K562 (cell line): ENCODE data around the gene LRRC1. TPM values are rescaled to one million over a fixed set of nuclear protein-coding genes. Genes with fewer than 3 reads are reported as not detected.

Source experiments
- ATAC-seq: fragments of 200-7000 bp; cut with Tn5 transposase; 3 replicates; pipeline ENCODE4 v1.9.1; 2020; ENCODE audit warnings: moderate library complexity
- BruUV-seq: library from RNA; stranded (reverse); fragments of 400-500 nt; replicated peaks from 2 replicates; lab custom pipeline; 2021; lab: Mats Ljungman, UMichigan
- CTCF ChIA-PET: fragments of 300-600 bp; formaldehyde crosslinking; extraction: SDS; loops from one replicate; lab custom pipeline; 2021; ENCODE audit warnings: low intra/inter-chr PET ratio; lab: Yijun Ruan, JAX
- POLR2A ChIA-PET: fragments of 300-600, 350-650 bp; sonication (Branson Sonifier 250); formaldehyde crosslinking; extraction: SDS; loops from one replicate; lab custom pipeline; 2021; ENCODE audit warnings: antibody characterized with exemption, inconsistent platforms; lab: Yijun Ruan, JAX
- DNase-seq, 4 experiments: peaks; one replicate each; pipeline versions ENCODE4 v3.0.0 to v3.0.0-alpha.2; 2011 to 2018; ENCODE audit warnings: low spot score in 3 of 4, mixed read lengths in 3 of 4; ENCODE audit errors: extremely low read depth in 1 of 4
- FAIRE-seq: peaks from 2 replicates; lab custom pipeline; 2011; peaks lifted over from hg19 to GRCh38; lab: Jason Lieb, UNC
- H2AFZ ChIP-seq: 2 replicates; pipeline ENCODE4 v1.6.0; 2011; ENCODE audit warnings: low read depth, low read length, control low read depth, inconsistent platforms
- H3K27ac ChIP-seq: fragments of 200-600 bp; 3 replicates; pipeline ENCODE4 v1.8.0; 2011; ENCODE audit warnings: low read depth, mild to moderate bottlenecking, control low read depth, inconsistent platforms, low read length, moderate library complexity, mixed read lengths; ENCODE audit errors: extremely low read depth
- H3K27me3 ChIP-seq, 2 experiments: fragments of 300-600 bp in 1 of 2; 2 replicates in 1 of 2; 3 replicates in 1 of 2; pipeline versions ENCODE4 v1.6.0 to v1.8.0; 2011; ENCODE audit warnings: inconsistent platforms in 2 of 2, low read length in 2 of 2, mild to moderate bottlenecking in 1 of 2, mixed read lengths in 1 of 2, moderate library complexity in 1 of 2; ENCODE audit not compliant: control insufficient read depth in 2 of 2, insufficient read depth in 2 of 2
- H3K36me3 ChIP-seq: fragments of 300-600 bp; 3 replicates; pipeline ENCODE4 v1.8.0; 2011; ENCODE audit warnings: mild to moderate bottlenecking, low read length, inconsistent platforms; ENCODE audit not compliant: control insufficient read depth, insufficient read depth
- H3K4me1 ChIP-seq, 2 experiments: fragments of 200-600 bp in 1 of 2; replicated peaks in 1 of 2; 2 replicates in 1 of 2; 3 replicates in 1 of 2; pipeline versions ENCODE4 v1.5.1 to v1.8.0; 2011; ENCODE audit warnings: inconsistent platforms in 2 of 2, low read length in 2 of 2, mild to moderate bottlenecking in 1 of 2, mixed read lengths in 1 of 2, moderate library complexity in 1 of 2; ENCODE audit not compliant: control insufficient read depth in 2 of 2, insufficient read depth in 2 of 2
- H3K4me2 ChIP-seq: 2 replicates; pipeline ENCODE4 v1.6.1; 2011; ENCODE audit warnings: low read length, control low read depth, inconsistent platforms, mixed read lengths; ENCODE audit not compliant: insufficient read depth
- H3K4me3 ChIP-seq: fragments of 200-600 bp; sonication (generic), shearing (Covaris generic); 2 replicates; pipeline ENCODE4 v1.5.1; 2016; ENCODE audit warnings: control low read depth, inconsistent platforms
- H3K79me2 ChIP-seq: fragments of 200-600 bp; 3 replicates; pipeline ENCODE4 v1.8.0; 2011; ENCODE audit warnings: low read length, inconsistent platforms; ENCODE audit not compliant: control insufficient read depth, insufficient read depth
- H3K9ac ChIP-seq, 2 experiments: 2 replicates each; pipeline versions ENCODE4 v1.6.0 to v1.6.1; 2011; ENCODE audit warnings: low read depth in 2 of 2, low read length in 2 of 2, control low read depth in 1 of 2, inconsistent platforms in 1 of 2, mild to moderate bottlenecking in 1 of 2, mixed read lengths in 1 of 2; ENCODE audit not compliant: insufficient read depth in 1 of 2
- H3K9me1 ChIP-seq: one replicate; pipeline ENCODE4 v1.6.0; 2011; ENCODE audit warnings: inconsistent platforms, mild to moderate bottlenecking, low read length, moderate library complexity; ENCODE audit not compliant: control insufficient read depth, insufficient read depth
- H3K9me3 ChIP-seq: replicated peaks from 2 replicates; pipeline ENCODE4 v1.5.1; 2011; ENCODE audit warnings: low read depth, low read length, inconsistent platforms; ENCODE audit not compliant: control insufficient read depth, insufficient read depth
- H4K20me1 ChIP-seq: replicated peaks from 2 replicates; pipeline ENCODE4 v1.6.1; 2011; ENCODE audit warnings: low read length, inconsistent platforms, mixed read lengths; ENCODE audit not compliant: control insufficient read depth, insufficient read depth
- CBFA2T2 ChIP-seq: fragments of 450-650 bp; conservative IDR thresholded peaks from 2 replicates; pipeline ENCODE4 v1.6.1; 2017; ENCODE audit warnings: mild to moderate bottlenecking
- DIDO1 ChIP-seq: fragments of 450-650 bp; IDR thresholded peaks from 2 replicates; pipeline ENCODE4 v1.6.1; 2016; ENCODE audit warnings: low read depth, missing biosample characterization, missing genetic modification characterization
- HMG20B ChIP-seq: fragments of 250-450 bp; sonication (Bioruptor Pico); IDR thresholded peaks from 2 replicates; pipeline ENCODE4 v1.5.0; 2021; ENCODE audit warnings: mild to moderate bottlenecking
- MBD2 ChIP-seq: sonication (generic); IDR thresholded peaks from 2 replicates; pipeline ENCODE4 v1.6.1; 2016; ENCODE audit warnings: low read depth, borderline replicate concordance
- NRF1 ChIP-seq, 2 experiments: fragments of 450-650 bp; IDR thresholded peaks in 1 of 2; conservative IDR thresholded peaks in 1 of 2; 2 replicates each; pipeline ENCODE4 v1.6.1; 2014; ENCODE audit warnings: mild to moderate bottlenecking in 2 of 2
- RFX1 ChIP-seq: fragments of 450-650 bp; IDR thresholded peaks from 2 replicates; pipeline ENCODE4 v1.6.1; 2016; ENCODE audit warnings: mild to moderate bottlenecking, moderate library complexity
- SAP30 ChIP-seq: fragments of 200-600 bp; sonication (generic); IDR thresholded peaks from 2 replicates; pipeline ENCODE4 v1.6.1; 2012; ENCODE audit warnings: borderline replicate concordance, low read depth, mild to moderate bottlenecking, moderate library complexity, low read length, control low read depth, inconsistent platforms; ENCODE audit not compliant: insufficient read depth, poor library complexity, severe bottlenecking
- SMAD1 ChIP-seq: fragments of 150-350 bp; IDR thresholded peaks from 2 replicates; pipeline ENCODE4 v1.6.1; 2014; ENCODE audit warnings: low read length, low read depth; ENCODE audit not compliant: partially characterized antibody
- SRSF1 ChIP-seq: fragments of 200-400 bp; formaldehyde crosslinking; IDR thresholded peaks from 2 replicates; pipeline ENCODE4 v1.6.1; 2017; ENCODE audit warnings: mild to moderate bottlenecking, low read depth, low read length, moderate library complexity
- TAF1 ChIP-seq: IDR thresholded peaks from 2 replicates; pipeline ENCODE4 v1.6.1; 2011; ENCODE audit warnings: mild to moderate bottlenecking, low read length, moderate library complexity; ENCODE audit not compliant: insufficient read depth, control insufficient read depth, severe bottlenecking; ENCODE audit errors: extremely low read depth
- ZNF197 ChIP-seq: fragments of 200-800 bp; sonication (Bioruptor generic); IDR thresholded peaks from 2 replicates; pipeline ENCODE4 v1.6.1; 2016; ENCODE audit warnings: low read depth, missing genetic modification characterization, missing compliant biosample characterization
- ZNF584 ChIP-seq: fragments of 200-800 bp; sonication (Bioruptor generic); IDR thresholded peaks from 2 replicates; pipeline ENCODE4 v1.6.1; 2016; ENCODE audit warnings: low read depth, mild to moderate bottlenecking, missing genetic modification characterization, missing compliant biosample characterization
- WGBS: fragments of 100-300 bp; shearing (Covaris generic); methylation state at CpG from one replicate; pipeline ENCODE4 v1.1.6; 2016; ENCODE audit warnings: low coverage, mixed read lengths; ENCODE audit not compliant: insufficient coverage; ENCODE audit errors: missing lambda C conversion rate; 5-methylcytosine and 5-hydroxymethylcytosine counted together
- in situ Hi-C: fragments of 300-500 bp; cut with MboI; formaldehyde crosslinking; loops from 4 replicates; pipeline ENCODE4 v1.15.0; 2018; ENCODE audit warnings: inconsistent platforms, mixed read lengths
- intact Hi-C: fragments of 100-400 bp; cut with micrococcal nuclease; formaldehyde crosslinking; loops from 2 replicates; pipeline ENCODE4 v1.14.2; 2022
- polyA plus RNA-seq, 8 experiments: library from polyadenylated mRNA; depleted of rRNA in 4 of 8; stranded (reverse) in 5 of 8; unstranded in 3 of 8; fragments of >200 nt; fragmentation: Nextera tagmentation in 2 of 8; fragmentation: Illumina TruSeq in 1 of 8; extraction: Ambion mirVana in 2 of 8; extraction: Trizol in 1 of 8; gene quantifications; 2 replicates each; pipeline versions ENCODE4 v1.2.1 to v1.2.3, GENCODE V29; 2011 to 2014; ENCODE audit warnings: inconsistent platforms in 1 of 8, missing spikeins in 1 of 8
- total RNA-seq, 7 experiments: library from RNA; depleted of rRNA in 6 of 7; stranded (reverse); fragments of >200 nt in 6 of 7; fragmentation: Illumina TruSeq in 2 of 7; extraction: Trizol in 2 of 7; gene quantifications; 2 replicates each; pipeline versions ENCODE4 v1.2.1 to v1.2.3, GENCODE V29; 2011 to 2021; ENCODE audit warnings: low replicate concordance in 1 of 7
- TF ChIP-seq, protein P1 (sequence below): fragments of 450-650 bp; IDR thresholded peaks from 2 replicates; pipeline ENCODE4 v1.6.1; 2018; ENCODE audit warnings: mild to moderate bottlenecking, low read depth; ENCODE audit not compliant: partially characterized antibody

Gene LRRC1
- total and polyA plus RNA-seq, 9 of the 15 experiments (the other 6 are each of a cell fraction or from before 2014, with no cell fraction given) = not detected

DNA sequence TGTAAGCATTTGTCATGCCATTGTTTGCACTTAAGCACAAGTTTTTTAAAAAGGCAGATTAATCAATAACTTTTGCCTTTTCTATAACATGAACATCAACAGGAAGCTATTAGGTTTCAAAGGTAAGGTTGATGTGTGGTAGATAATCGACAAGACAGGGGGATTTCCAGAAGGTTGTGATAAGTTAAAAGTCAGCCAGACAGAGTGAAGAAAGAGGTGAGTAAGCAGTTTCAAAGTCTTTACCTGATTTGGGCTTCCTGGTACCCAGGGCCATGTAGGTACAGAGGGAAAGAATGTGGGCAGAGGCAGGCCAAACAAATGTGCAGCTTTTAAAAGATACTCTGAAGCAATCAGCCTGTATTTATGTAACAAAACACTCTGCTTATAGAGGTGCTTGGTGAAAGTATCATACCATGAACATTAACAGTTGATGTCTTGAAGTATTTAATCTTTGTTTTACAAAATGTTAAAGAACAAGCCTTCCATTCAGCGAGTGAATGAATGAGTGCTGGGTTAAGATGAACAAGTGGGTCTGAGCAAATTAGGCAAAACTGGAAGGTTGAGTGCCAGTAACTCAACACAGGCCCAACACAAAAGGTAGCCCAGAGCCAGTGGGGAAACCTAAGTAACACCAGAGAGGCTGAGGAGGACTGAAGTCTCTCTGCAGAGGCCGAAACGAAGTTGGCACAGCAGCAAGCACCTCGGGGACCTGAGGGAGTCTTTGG is 60.2 kb downstream of the LRRC1 start (continued):
- TF ChIP-seq, protein P1, sequence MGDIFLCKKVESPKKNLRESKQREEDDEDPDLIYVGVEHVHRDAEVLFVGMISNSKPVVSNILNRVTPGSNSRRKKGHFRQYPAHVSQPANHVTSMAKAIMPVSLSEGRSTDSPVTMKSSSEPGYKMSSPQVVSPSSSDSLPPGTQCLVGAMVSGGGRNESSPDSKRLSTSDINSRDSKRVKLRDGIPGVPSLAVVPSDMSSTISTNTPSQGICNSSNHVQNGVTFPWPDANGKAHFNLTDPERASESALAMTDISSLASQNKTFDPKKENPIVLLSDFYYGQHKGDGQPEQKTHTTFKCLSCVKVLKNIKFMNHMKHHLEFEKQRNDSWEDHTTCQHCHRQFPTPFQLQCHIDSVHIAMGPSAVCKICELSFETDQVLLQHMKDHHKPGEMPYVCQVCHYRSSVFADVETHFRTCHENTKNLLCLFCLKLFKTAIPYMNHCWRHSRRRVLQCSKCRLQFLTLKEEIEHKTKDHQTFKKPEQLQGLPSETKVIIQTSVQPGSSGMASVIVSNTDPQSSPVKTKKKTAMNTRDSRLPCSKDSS = no peak
- no peak for TF ChIP-seq SAP30

DNA sequence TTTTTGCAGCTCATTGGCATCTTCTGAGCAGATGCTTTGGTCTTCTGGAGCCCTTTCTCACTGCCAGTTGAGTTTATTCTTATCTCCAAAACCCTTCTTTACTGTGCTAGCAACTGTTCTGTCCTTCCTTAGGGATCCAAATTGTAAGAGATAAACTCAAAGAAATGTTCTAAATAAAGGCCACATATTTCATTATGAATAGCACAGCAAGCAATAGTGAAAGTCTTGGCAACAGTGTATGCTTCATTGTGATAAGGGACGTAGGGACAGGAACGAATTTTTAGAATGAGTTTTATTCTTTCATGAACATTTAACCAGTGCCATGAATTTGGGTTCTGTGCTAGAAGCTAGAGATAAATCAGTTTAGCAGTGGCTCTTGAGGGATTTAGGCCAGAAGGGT is 61.1 kb downstream of the LRRC1 start:
- H3K9me1 ChIP-seq = no peaks in the 10 kb centered on the region
- no peak overlapping the region for H3K27ac ChIP-seq
- H2AFZ ChIP-seq = no peak overlapping the region
- H3K36me3 ChIP-seq = no peaks in the 10 kb centered on the region
- no peaks in the 10 kb centered on the region for H3K27me3 ChIP-seq
- ChIA-PET CTCF (no interaction called here), POLR2A (no interaction called here)
- WGBS = 0% methylated on average over 2 of the region's 2 CpGs
- no peak for FAIRE-seq
- no peaks in the 10 kb centered on the region for H3K4me1 ChIP-seq
- no peaks in the 10 kb centered on the region for H3K79me2 ChIP-seq
- H4K20me1 ChIP-seq = no peaks in the 10 kb centered on the region
- no peak for DNase-seq
- BruUV-seq = no TSS peak
- ATAC-seq = no peak
- no peaks in the 10 kb centered on the region for H3K9me3 ChIP-seq
- in situ Hi-C loops = no loop called here
- intact Hi-C loops = no loop called here
- no peak overlapping the region for H3K9ac ChIP-seq
- no peak overlapping the region for H3K4me2 ChIP-seq
- H3K4me3 ChIP-seq = no peak overlapping the region
- TF ChIP-seq RFX1 (no peak), SMAD1 (no peak), NRF1 (conservative IDR thresholded peaks at IDR 0.05 in 1 of 2, IDR thresholded peaks at IDR 0.05 in 1 of 2) (no peak), TAF1 (no peak), ZNF584 (no peak), SRSF1 (no peak), HMG20B (CRISPR knock-in tag) (no peak), ZNF197 (no peak), DIDO1 (no peak), CBFA2T2 (no peak), MBD2 (no peak)
